Tibial artery (tissue), 4 donors: ENCODE measurements around the gene RFX4.

Experiments used
- DNase-seq, 2 donors: peaks; one replicate each; pipeline ENCODE4 v3.0.0-alpha.2; 2019
- H3K27ac ChIP-seq, 2 donors: fragments of 200-600 bp; sonication (generic) in 1 of 2; 1 replicate in 1 of 2; 2 replicates in 1 of 2; pipeline ENCODE4 v1.5.1; 2018 to 2019; ENCODE audit warnings: mild to moderate bottlenecking in 1 of 2
- H3K27me3 ChIP-seq, 2 donors: fragments of 200-600 bp; sonication (generic) in 1 of 2; one replicate each; pipeline versions ENCODE4 v1.5.1 to v1.6.0; 2016 to 2019
- H3K36me3 ChIP-seq, 3 donors: fragments of 200-600 bp; sonication (generic) in 2 of 3; one replicate each; pipeline ENCODE4 v1.5.1; 2016 to 2019; ENCODE audit warnings: mild to moderate bottlenecking in 2 of 3
- H3K4me1 ChIP-seq, 4 donors: fragments of 200-600 bp; sonication (generic) in 2 of 4; 1 replicate in 3 of 4; 2 replicates in 1 of 4; pipeline ENCODE4 v1.5.1; 2016 to 2019
- H3K4me3 ChIP-seq, 2 donors: fragments of 200-600 bp; sonication (generic) in 1 of 2; 1 replicate in 1 of 2; 2 replicates in 1 of 2; pipeline ENCODE4 v1.5.1; 2018 to 2019; ENCODE audit warnings: mild to moderate bottlenecking in 2 of 2
- H3K9me3 ChIP-seq, 3 donors: fragments of 200-600 bp; sonication (generic) in 1 of 3; one replicate each; pipeline ENCODE4 v1.5.1; 2016 to 2019
- intact Hi-C: fragments of 100-400 bp; cut with DNase I; formaldehyde crosslinking; loops from one replicate; pipeline ENCODE4 v1.15.0; 2023; ENCODE audit warnings: low total_unique reads
- TF ChIP-seq, protein P1 (sequence below), 2 experiments: fragments of 200-600 bp in 1 of 2; fragments of 450-650 bp in 1 of 2; IDR thresholded peaks; one replicate each; pipeline ENCODE4 v1.5.1; 2017 to 2019; ENCODE audit warnings: antibody characterized with exemption in 2 of 2, mild to moderate bottlenecking in 1 of 2, moderate library complexity in 1 of 2

RFX4 gene

DNA sequence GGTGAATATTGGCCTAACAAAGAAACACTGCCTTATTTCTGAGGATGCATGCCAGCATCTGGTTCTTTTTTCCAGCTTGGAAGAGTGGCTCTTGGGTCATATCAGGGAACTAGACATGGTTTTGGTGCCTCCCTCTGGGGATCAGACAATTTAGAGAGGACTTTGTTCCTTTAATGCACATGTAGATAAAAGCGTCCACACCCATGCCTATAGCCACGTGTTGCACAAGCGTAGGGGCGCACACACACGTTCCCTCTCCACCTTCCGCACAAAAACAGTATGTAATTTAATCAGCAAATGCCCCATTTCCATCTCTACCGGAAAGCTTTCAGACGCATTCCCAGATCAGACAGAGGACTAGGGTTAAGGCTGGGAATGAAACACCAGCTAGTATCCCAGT, 130.0 kb downstream of the RFX4 start:
- intact Hi-C loops: no loop called here
- no peaks in the 10 kb centered on the region for H3K27me3 ChIP-seq
- no peaks in the 10 kb centered on the region for H3K9me3 ChIP-seq
- H3K4me1 ChIP-seq: no peaks in the 10 kb centered on the region
- no peaks in the 10 kb centered on the region for H3K36me3 ChIP-seq
- no peak overlapping the region for H3K27ac ChIP-seq
- DNase-seq: no peak
- TF ChIP-seq, protein P1, sequence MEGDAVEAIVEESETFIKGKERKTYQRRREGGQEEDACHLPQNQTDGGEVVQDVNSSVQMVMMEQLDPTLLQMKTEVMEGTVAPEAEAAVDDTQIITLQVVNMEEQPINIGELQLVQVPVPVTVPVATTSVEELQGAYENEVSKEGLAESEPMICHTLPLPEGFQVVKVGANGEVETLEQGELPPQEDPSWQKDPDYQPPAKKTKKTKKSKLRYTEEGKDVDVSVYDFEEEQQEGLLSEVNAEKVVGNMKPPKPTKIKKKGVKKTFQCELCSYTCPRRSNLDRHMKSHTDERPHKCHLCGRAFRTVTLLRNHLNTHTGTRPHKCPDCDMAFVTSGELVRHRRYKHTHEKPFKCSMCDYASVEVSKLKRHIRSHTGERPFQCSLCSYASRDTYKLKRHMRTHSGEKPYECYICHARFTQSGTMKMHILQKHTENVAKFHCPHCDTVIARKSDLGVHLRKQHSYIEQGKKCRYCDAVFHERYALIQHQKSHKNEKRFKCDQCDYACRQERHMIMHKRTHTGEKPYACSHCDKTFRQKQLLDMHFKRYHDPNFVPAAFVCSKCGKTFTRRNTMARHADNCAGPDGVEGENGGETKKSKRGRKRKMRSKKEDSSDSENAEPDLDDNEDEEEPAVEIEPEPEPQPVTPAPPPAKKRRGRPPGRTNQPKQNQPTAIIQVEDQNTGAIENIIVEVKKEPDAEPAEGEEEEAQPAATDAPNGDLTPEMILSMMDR (IDR thresholded peaks at IDR 0.05): no peak
- no peak overlapping the region for H3K4me3 ChIP-seq

DNA sequence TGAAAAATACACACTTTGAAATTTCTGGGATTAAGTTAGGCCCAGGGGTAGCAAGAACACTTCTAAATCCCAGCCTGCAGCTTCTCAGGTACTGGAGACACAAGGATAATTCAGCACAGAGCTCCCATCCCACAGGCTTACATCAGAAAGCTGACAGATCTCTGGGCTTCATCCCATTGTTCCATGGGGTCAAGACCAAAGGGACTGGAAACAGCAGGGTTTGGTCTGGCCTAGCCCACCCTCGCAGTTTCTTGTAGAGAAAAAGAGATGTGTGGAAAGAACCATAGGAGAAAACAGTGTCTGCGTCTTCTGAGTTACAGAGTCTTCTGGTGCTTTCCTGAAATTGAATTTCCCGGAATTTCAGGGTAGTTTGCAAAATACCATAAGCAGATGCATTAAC, 132.1 kb downstream of the RFX4 start:
- Histone ChIP-seq H3K4me1 (no peaks in the 10 kb centered on the region), H3K4me3 (no peak overlapping the region), H3K27ac (no peak overlapping the region), H3K36me3 (no peaks in the 10 kb centered on the region), H3K27me3 (no peaks in the 10 kb centered on the region), H3K9me3 (no peaks in the 10 kb centered on the region)
- intact Hi-C loops: no loop called here
- no peak for DNase-seq
- TF ChIP-seq, protein P1 (IDR thresholded peaks at IDR 0.05): no peak

DNA sequence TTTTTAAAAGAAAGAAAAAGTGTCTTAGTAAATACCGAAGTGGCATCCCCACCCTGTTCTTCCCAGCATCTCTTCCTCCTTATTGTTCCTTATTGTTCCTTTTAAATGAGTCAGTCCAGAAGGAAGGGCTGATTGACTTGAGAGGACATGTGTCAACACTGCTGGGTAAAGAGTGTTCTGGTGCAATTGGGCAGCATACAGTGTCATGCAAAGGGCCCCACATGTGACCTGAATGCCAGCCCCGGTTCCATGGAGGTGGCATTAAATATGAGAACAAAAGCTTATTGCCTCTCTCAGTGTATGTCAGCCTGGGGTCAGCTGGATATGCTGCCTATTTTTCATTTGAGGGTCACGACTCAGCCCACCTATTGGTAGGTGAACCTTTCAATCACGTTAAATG, 132.8 kb downstream of the RFX4 start:
- DNase-seq: no peak
- intact Hi-C loops: no loop called here
- Histone ChIP-seq H3K27me3 (no peaks in the 10 kb centered on the region), H3K4me3 (no peak overlapping the region), H3K36me3 (no peaks in the 10 kb centered on the region), H3K4me1 (no peaks in the 10 kb centered on the region), H3K9me3 (no peaks in the 10 kb centered on the region), H3K27ac (no peak overlapping the region)
- TF ChIP-seq, protein P1 (IDR thresholded peaks at IDR 0.05): no peak

DNA sequence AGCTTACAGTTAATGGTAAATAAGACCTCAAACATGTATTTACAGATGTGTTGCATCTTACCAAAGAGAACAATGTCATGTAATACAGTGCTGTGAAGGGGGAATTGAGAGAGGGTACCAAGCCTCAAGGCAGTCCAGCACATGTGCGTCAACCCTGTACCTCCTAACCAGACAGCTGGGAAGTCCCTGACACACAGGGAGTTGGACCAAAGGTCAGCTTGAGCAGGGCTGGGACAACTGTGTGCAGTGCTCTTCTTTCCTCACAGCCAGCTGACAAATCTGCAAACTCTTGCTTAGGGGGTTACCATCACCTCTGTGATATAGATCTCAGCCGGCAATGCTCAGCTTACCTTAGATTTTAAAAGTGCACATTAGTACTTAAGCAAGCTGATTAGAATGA, 134.9 kb downstream of the RFX4 start:
- intact Hi-C loops: no loop called here
- Histone ChIP-seq H3K27me3 (no peaks in the 10 kb centered on the region), H3K9me3 (no peaks in the 10 kb centered on the region), H3K4me3 (no peak overlapping the region), H3K36me3 (no peaks in the 10 kb centered on the region), H3K4me1 (no peaks in the 10 kb centered on the region), H3K27ac (no peak overlapping the region)
- no peak for DNase-seq
- TF ChIP-seq, protein P1 (IDR thresholded peaks at IDR 0.05): no peak

DNA sequence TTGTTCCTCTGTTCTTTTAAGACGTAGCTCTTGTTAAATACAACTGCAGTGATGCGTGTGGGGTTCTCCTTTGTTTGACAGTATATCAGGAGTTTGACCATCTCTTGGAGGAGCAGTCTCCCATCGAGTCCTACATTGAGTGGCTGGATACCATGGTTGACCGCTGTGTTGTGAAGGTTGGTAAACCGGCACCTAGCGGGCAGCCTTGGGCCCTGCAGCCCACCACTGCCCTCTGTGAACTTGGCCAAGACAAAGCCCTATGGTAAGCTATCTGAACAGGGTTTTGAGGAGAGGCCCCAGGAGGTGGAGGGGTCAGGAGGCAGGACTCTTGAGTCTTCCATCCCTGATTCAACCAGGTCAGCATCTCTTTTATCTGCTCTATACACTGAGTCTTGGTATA, 137.1 kb downstream of the RFX4 start:
- no peaks in the 10 kb centered on the region for H3K36me3 ChIP-seq
- no peaks in the 10 kb centered on the region for H3K4me1 ChIP-seq
- DNase-seq: no peak
- TF ChIP-seq, protein P1 (IDR thresholded peaks at IDR 0.05): no peak
- intact Hi-C loops: no loop called here
- no peak overlapping the region for H3K27ac ChIP-seq
- no peaks in the 10 kb centered on the region for H3K9me3 ChIP-seq
- H3K27me3 ChIP-seq: no peaks in the 10 kb centered on the region
- no peak overlapping the region for H3K4me3 ChIP-seq

DNA sequence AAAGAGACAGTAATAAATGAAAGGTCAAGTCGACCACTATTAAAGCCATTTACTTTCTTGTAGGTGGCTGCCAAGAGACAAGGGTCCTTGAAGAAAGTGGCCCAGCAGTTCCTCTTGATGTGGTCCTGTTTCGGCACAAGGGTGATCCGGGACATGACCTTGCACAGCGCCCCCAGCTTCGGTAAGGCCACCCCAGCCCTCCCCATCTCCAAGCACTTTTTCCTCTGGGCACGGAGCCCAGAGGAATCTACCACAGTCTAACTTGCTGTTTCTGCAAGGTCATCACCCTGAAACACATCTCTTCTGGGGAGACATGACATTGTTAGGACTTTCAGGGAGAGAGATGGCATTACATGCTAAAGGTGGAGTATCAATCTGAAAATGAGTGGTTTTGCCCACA, 137.9 kb downstream of the RFX4 start:
- intact Hi-C loops: no loop called here
- no peak for DNase-seq
- Histone ChIP-seq H3K4me1 (no peaks in the 10 kb centered on the region), H3K27ac (no peak overlapping the region), H3K36me3 (no peaks in the 10 kb centered on the region), H3K9me3 (no peaks in the 10 kb centered on the region), H3K27me3 (no peaks in the 10 kb centered on the region), H3K4me3 (no peak overlapping the region)
- TF ChIP-seq, protein P1 (IDR thresholded peaks at IDR 0.05): no peak
